Measurements from ENCODE around the gene SLC10A7. TPM values are rescaled to one million over a fixed set of nuclear protein-coding genes. Genes with fewer than 3 reads are reported as not detected.

Gene SLC10A7
- total RNA-seq, 4 donors from 2014 or later, result 10.1 to 24.5 (median 11.7) TPM

DNA sequence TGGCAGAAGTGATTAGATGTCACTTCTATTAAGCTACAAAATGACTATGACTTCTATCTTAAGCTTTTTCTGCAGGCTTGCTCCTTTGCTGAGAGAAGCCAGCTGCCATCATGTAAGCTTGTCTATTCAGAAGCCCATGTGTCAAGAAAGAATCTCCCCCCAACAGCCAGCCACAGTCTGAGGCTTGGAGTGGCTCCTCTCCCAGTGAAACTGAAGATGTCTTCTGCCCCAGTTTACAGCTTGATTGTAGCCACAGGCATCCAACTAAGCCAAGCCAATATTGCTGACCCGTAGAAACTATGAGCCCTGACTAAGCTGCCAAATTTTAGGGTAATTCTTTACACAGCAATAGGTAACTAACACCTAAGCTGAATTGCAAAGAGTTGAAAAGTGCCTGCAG lies 26.7 kb upstream of the SLC10A7 start:
- Histone ChIP-seq H3K4me1 (no peaks in the 10 kb centered on the region), H3K27me3 (no peaks in the 10 kb centered on the region), H3K4me3 (no peak overlapping the region), H3K27ac (no peak overlapping the region), H3K9me3 (peaks cover 1% of the 10 kb centered on the region), H3K36me3 (no peaks in the 10 kb centered on the region)
- no peak for DNase-seq (ENCODE audit: low spot score in 2 of 2)
- TF ChIP-seq, protein P1, sequence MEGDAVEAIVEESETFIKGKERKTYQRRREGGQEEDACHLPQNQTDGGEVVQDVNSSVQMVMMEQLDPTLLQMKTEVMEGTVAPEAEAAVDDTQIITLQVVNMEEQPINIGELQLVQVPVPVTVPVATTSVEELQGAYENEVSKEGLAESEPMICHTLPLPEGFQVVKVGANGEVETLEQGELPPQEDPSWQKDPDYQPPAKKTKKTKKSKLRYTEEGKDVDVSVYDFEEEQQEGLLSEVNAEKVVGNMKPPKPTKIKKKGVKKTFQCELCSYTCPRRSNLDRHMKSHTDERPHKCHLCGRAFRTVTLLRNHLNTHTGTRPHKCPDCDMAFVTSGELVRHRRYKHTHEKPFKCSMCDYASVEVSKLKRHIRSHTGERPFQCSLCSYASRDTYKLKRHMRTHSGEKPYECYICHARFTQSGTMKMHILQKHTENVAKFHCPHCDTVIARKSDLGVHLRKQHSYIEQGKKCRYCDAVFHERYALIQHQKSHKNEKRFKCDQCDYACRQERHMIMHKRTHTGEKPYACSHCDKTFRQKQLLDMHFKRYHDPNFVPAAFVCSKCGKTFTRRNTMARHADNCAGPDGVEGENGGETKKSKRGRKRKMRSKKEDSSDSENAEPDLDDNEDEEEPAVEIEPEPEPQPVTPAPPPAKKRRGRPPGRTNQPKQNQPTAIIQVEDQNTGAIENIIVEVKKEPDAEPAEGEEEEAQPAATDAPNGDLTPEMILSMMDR (IDR thresholded peaks at IDR 0.05), result no peak
- no peak for TF ChIP-seq POLR2AphosphoS5 (IDR thresholded peaks at IDR 0.05)
- no peak for TF ChIP-seq EP300 (IDR thresholded peaks at IDR 0.05)
- TF ChIP-seq POLR2A (IDR thresholded peaks at IDR 0.05), result no peak
- WGBS, result 15% methylated on average over 1 of the region's 1 CpG

DNA sequence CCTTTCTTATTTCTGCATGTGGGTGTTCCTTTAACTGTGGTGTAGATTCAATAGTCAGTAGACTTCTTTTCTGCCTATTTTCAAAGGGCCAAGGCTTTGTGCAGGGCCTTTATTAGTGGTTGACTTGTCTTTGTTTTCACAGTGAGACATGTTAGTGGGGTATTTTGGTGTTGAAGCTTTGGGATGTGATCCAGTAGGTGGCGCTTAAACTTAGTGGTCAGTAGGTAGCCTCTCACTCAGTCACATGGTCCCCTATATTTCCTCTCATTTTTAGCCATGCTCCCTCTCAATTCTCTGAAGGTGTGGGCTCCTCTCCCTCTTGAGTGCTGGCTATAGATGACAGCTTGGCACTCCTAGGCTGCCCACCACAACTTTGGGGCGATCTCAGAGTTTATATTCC lies 23.4 kb upstream of the SLC10A7 start:
- Histone ChIP-seq H3K9me3 (peaks cover 5% of the 10 kb centered on the region), H3K4me3 (no peak overlapping the region), H3K4me1 (no peaks in the 10 kb centered on the region), H3K27ac (no peak overlapping the region), H3K27me3 (no peaks in the 10 kb centered on the region), H3K36me3 (no peaks in the 10 kb centered on the region)
- 64% methylated on average over 2 of the region's 2 CpGs for WGBS
- TF ChIP-seq POLR2A (IDR thresholded peaks at IDR 0.05) (no peak), POLR2AphosphoS5 (IDR thresholded peaks at IDR 0.05) (no peak), EP300 (IDR thresholded peaks at IDR 0.05) (no peak)
- TF ChIP-seq, protein P1 (IDR thresholded peaks at IDR 0.05), result no peak
- no peak for DNase-seq (ENCODE audit: low spot score in 2 of 2)

DNA sequence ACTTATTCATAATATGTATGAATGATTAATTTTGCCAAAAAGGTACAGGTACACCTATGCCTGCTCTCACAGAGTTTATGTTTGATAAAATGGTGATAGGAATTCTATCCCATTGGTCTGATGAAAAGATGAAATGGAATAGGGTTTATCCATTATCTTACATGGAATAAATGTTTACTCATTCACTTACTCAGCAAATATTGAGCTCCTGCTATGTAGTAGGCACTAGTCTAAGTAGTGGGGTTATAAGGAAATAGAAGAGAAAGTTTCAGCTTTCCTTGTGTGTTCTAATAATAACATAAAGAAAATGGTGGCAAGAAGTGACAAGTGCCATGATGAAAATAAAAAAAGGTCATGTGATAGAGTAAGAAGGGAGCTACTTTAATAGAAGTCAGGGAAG lies 12.4 kb upstream of the SLC10A7 start:
- Histone ChIP-seq H3K9me3 (peaks cover 3% of the 10 kb centered on the region), H3K36me3 (no peaks in the 10 kb centered on the region), H3K4me3 (no peak overlapping the region), H3K27me3 (no peaks in the 10 kb centered on the region), H3K4me1 (no peaks in the 10 kb centered on the region), H3K27ac (no peak overlapping the region)
- TF ChIP-seq POLR2A (IDR thresholded peaks at IDR 0.05), result no peak
- TF ChIP-seq EP300 (IDR thresholded peaks at IDR 0.05), result no peak
- TF ChIP-seq, protein P1 (IDR thresholded peaks at IDR 0.05), result no peak
- no peak for TF ChIP-seq POLR2AphosphoS5 (IDR thresholded peaks at IDR 0.05)
- no peak for DNase-seq (ENCODE audit: low spot score in 2 of 2)

DNA sequence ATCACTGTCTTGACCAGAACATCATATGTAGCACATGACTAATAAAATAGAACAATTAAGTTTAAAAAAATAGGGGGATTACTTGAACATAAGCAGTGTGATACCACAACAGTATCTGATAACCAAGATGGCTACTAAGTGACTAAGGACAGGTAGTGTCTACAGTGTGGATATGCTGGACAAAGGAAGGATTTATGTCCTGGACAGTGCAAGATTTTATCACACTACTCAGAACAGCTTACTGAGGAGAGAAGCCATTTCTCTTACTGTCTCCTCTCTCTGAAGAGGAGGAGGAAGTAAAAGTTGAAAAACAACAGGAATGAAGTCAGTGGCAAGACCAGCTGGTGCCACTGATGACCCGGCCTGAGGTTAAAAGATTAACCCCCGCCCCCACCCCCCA lies 4.0 kb upstream of the SLC10A7 start:
- Histone ChIP-seq H3K27ac (no peak overlapping the region), H3K36me3 (no peaks in the 10 kb centered on the region), H3K27me3 (no peaks in the 10 kb centered on the region), H3K4me3 (no peak overlapping the region), H3K9me3 (no peaks in the 10 kb centered on the region), H3K4me1 (peaks cover 7% of the 10 kb centered on the region)
- whole genome bisulfite sequencing, result 30% methylated on average over 2 of the region's 2 CpGs
- TF ChIP-seq EP300 (IDR thresholded peaks at IDR 0.05) (no peak), POLR2AphosphoS5 (IDR thresholded peaks at IDR 0.05) (no peak), POLR2A (IDR thresholded peaks at IDR 0.05) (no peak)
- TF ChIP-seq, protein P1 (IDR thresholded peaks at IDR 0.05), result no peak
- DNase-seq (ENCODE audit: low spot score in 2 of 2), result no peak

GRCh38 chr4:146524663-146525062 lies 2.9 kb upstream of the SLC10A7 start:
- Histone ChIP-seq H3K36me3 (no peaks in the 10 kb centered on the region), H3K27me3 (no peaks in the 10 kb centered on the region), H3K4me1 (peaks cover 18% of the 10 kb centered on the region), H3K27ac (no peak overlapping the region), H3K4me3 (no peak overlapping the region), H3K9me3 (no peaks in the 10 kb centered on the region)
- DNase-seq (ENCODE audit: low spot score in 2 of 2), result no peak
- 88% methylated on average over 3 of the region's 3 CpGs for WGBS
- TF ChIP-seq, protein P1 (IDR thresholded peaks at IDR 0.05), result no peak
- no peak for TF ChIP-seq POLR2AphosphoS5 (IDR thresholded peaks at IDR 0.05)
- no peak for TF ChIP-seq EP300 (IDR thresholded peaks at IDR 0.05)
- no peak for TF ChIP-seq POLR2A (IDR thresholded peaks at IDR 0.05)
